GM12872 (cell line): Measurements from ENCODE around the gene ZNF791.
A peak's percentile ranks its signal among the peaks of the same experiment; 100 is the strongest.

Source experiments
- TF ChIP-seq, protein P1 (sequence below): IDR thresholded peaks from 3 replicates; pipeline ENCODE4 v1.5.1; 2011; ENCODE audit warnings: low read depth, mild to moderate bottlenecking, low read length, moderate library complexity; ENCODE audit not compliant: insufficient read depth

ZNF791 gene

DNA sequence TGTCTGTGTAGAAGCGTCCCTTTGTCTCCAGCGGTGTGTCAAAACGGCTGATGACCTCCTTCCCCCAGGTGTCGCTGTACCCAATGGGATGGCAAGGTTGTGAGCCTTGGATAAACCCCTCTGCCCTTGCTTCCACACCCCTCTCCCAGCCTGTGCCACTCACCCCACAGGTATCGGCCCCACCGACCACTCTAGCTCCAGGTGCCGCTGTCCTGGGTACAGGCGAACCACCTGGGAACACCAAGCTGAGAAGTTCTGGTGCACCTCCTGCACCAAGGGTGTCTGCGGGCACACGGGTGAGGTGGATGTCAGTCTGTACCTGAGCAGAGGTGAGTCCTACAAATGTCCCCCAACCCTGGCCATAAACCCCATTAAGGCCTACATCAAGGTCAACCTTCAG lies 39.2 kb downstream of the ZNF791 start:
- TF ChIP-seq, protein P1, sequence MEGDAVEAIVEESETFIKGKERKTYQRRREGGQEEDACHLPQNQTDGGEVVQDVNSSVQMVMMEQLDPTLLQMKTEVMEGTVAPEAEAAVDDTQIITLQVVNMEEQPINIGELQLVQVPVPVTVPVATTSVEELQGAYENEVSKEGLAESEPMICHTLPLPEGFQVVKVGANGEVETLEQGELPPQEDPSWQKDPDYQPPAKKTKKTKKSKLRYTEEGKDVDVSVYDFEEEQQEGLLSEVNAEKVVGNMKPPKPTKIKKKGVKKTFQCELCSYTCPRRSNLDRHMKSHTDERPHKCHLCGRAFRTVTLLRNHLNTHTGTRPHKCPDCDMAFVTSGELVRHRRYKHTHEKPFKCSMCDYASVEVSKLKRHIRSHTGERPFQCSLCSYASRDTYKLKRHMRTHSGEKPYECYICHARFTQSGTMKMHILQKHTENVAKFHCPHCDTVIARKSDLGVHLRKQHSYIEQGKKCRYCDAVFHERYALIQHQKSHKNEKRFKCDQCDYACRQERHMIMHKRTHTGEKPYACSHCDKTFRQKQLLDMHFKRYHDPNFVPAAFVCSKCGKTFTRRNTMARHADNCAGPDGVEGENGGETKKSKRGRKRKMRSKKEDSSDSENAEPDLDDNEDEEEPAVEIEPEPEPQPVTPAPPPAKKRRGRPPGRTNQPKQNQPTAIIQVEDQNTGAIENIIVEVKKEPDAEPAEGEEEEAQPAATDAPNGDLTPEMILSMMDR, result no peak

DNA sequence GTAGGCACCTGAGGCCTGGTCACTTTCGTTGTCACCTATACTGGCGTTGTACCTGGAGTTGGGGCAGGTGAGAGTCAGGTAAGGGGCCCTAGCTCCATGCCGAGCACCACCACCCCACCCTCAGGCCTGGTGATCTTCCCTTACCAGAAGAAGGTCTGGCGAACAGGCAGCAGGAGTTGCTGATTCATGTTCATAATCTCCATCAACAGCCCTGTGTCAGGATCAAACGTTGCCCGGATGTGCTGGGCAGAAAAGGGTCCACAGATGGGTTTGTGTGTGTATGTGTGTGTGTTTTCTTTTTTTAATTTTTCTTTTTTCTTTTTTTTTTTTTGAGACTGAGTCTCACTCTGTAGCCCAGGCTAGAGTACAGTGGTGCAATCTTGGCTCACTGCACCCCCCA lies 41.5 kb downstream of the ZNF791 start:
- TF ChIP-seq, protein P1, result no peak

DNA sequence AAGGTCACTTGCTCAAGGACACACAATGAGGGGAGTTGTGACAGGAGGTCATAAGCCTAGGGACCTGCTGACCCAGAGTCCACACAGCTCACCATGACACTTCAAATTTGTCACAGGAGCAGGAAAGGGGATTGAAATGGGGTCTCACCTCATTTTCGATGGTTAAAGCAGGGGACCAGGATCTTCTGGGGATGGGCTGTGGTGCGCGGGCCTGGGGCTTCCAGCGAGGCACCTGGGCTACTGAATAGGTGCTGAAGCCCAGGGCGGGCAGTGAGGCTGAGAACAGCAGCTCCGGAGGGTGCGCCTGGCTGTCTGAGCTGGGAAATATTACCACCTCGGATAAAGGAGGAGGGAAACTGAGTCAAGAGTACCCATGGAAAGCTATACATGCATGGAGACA lies 44.8 kb downstream of the ZNF791 start:
- TF ChIP-seq, protein P1, result no peak

DNA sequence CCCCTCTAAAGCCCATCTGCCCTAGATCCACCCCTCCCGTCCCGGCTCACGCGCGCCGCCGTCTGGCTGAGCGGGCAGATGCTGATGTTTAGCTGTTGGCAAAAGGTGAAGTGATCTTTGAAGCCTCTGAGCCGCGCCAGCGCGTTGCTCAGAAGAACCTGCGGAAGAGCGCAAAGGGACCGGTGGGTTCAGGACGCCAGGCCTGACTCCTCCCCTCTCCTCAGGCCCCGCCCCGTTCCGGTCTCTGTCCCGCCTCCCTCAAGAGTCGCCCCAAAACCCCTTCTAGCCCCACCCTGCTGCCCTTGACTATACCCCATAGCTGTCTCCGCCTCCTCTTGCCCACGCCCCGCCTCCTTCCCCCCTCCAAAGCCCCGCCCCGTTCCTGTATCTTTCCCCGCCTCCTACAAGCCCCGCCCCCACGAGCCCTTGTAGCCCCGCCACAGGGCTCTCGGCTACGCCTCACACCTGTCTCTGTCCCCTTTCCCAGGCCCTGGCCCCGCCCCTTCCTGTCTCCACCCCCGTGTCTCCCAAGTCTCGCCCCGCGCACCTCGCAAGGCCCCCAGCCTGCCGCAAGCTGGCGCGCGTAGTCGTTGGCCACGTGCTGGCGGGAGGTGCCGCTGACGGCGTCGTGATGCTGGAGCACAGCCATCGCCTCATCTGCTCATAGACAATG lies 46.3 kb downstream of the ZNF791 start:
- TF ChIP-seq, protein P1, result no peak

DNA sequence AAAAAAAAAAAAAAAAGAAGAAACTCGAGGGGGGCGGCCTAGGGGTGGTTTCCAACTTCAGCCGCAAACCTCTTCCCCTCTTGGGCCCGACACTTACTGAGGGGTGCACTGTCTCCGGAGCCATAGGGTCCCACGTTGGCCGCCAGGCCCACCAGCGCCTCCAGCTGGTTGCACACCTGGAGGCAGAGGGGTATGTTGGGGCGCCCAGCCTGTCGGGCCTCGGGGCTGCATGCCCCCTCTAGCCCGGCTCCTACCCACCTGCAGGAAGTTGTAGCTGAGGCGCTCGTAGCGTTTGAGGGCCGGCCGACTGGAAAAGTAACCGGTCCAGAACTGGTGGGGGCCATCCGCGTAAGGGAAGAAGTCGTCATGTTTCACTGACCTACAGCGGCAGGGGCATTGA lies 47.2 kb downstream of the ZNF791 start:
- TF ChIP-seq, protein P1, result 0 out of 3 replicates have a peak, but pooled peaks have one; percentile 7

DNA sequence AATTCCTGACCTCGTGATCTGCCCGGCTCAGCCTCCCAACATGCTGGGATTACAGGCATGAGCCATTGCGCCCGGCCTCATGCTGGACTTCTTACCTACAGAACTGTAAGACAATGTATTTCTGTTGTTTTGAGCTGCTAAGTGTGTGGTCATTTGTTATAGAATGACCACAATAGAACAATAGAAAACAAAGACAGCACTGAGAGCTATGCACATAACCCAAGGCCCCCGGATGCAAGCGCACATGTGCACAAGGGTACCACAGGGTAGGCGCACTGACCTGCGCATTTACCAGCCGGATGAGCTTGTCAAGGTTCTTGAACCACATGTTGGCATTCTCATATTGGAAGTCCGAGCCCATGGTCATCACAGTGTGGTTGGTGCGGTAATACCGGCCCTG lies 50.3 kb downstream of the ZNF791 start:
- TF ChIP-seq, protein P1, result no peak

DNA sequence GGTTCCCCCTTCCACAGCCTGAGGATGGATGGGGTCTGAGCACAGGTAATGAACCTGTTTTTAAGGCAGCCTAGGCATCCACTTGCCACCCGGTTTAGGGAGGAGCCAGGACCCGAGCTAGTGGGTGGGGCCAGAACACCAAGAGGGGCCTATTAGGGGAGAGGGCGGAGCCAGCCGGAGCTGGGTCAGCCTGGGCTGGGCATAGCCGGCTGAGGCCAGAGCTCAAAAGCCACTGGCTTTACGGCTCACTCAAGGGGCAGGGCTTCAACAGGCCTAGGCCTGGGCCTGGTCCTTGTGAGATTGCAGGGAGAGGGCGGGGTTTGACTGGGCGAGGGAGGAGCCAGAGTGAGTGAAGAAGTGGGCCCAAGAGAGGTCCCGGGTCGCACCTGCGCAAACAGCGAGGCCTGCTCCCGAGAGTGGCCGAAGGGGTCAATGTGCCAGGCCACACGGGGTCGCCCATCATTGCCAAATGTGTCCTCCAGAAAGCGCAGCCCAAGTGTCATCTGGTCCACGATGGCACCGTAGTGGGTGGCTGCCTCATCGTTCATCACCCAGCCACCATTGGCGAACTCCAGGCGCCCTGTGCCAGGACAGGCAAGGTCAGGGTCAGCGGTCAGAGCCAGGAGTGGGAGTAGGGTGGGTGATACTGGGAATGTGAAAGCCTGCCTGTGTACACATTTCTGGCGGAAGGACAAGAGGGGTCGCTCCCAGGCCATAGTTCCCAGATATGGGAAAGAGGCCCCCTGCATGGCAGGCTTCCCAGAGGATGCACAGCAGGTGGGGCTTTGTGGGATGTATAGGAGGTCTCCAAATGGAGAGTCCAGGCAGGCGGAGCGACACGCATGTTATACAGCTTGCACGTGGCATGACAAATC lies 53.9 kb downstream of the ZNF791 start:
- TF ChIP-seq, protein P1, result no peak
